SU-DHL-6 (cell line): Measurements from ENCODE around the gene ZNF281.

Experiments used
- CTCF ChIP-seq: fragments of 200-600 bp; sonication (generic); IDR thresholded peaks from one replicate; pipeline ENCODE4 v1.5.1; 2017; ENCODE audit warnings: antibody characterized with exemption, mild to moderate bottlenecking, low read length, moderate library complexity; ENCODE audit not compliant: insufficient read depth, poor library complexity, severe bottlenecking
- EZH2phosphoT487 ChIP-seq: fragments of 200-600 bp; sonication (generic), shearing (Covaris generic); conservative IDR thresholded peaks from 2 replicates; pipeline ENCODE4 v1.6.1; 2018; ENCODE audit warnings: mild to moderate bottlenecking, antibody characterized with exemption, low read length, moderate library complexity, mixed read lengths

GRCh38 chr1:200423235-200423634 is 13.4 kb upstream of the ZNF281 start:
- TF ChIP-seq CTCF: no peak
- TF ChIP-seq EZH2phosphoT487: no peak
